ENCODE measurements around the gene INHBA. TPM values are rescaled to one million over a fixed set of nuclear protein-coding genes. Genes with fewer than 3 reads are reported as not detected.

The INHBA gene
- total and polyA plus RNA-seq, 2 experiments from 2014 or later: 0.94 to 1.3 TPM

GRCh38 chr7:41641011-41641664 lies 61.8 kb downstream of the INHBA start:
- Histone ChIP-seq H3K4me3 (no peak overlapping the region), H3F3A (replicated peaks; ENCODE audit: low read depth) (no peaks in the 10 kb centered on the region), H3K4me1 (ENCODE audit: insufficient read depth) (peaks cover 5% of the 10 kb centered on the region), H3K27ac (ENCODE audit: low read depth) (no peak overlapping the region), H3K36me3 (ENCODE audit: insufficient read depth) (no peaks in the 10 kb centered on the region), H3K4me2 (no peak overlapping the region), H4K20me1 (replicated peaks; ENCODE audit: insufficient read depth) (no peaks in the 10 kb centered on the region), H3K9me2 (ENCODE audit: insufficient read depth) (peaks cover 4% of the 10 kb centered on the region), H3K27me3 (ENCODE audit: insufficient read depth) (no peaks in the 10 kb centered on the region), H2AFZ (no peak overlapping the region), H3K79me2 (replicated peaks; ENCODE audit: insufficient read depth) (no peaks in the 10 kb centered on the region)
- no peak overlapping the region for H3K4me3 Mint-ChIP-seq
- TF ChIP-seq POLR2AphosphoS5 (IDR thresholded peaks at IDR 0.05; ENCODE audit: low read depth) (no peak), EZH2 (IDR thresholded peaks at IDR 0.05; ENCODE audit: low read depth, unreplicated experiment) (no peak), JUNB (IDR thresholded peaks at IDR 0.05; ENCODE audit: unreplicated experiment) (no peak), EZH2phosphoT487 (IDR thresholded peaks at IDR 0.05; ENCODE audit: unreplicated experiment) (no peak), STAT1 (IDR thresholded peaks at IDR 0.05; ENCODE audit: unreplicated experiment) (no peak), ZNF331 (CRISPR knock-in tag; IDR thresholded peaks at IDR 0.05; ENCODE audit: low read depth) (no peak), NANOG (IDR thresholded peaks at IDR 0.05; ENCODE audit: borderline replicate concordance) (no peak), CTCF (conservative IDR thresholded peaks at IDR 0.05; ENCODE audit: low read depth in 2 of 2) (no peak), CREB1 (CRISPR knock-in tag; IDR thresholded peaks at IDR 0.05; ENCODE audit: low read depth) (no peak), ETS1 (IDR thresholded peaks at IDR 0.05) (no peak), ZNF462 (CRISPR knock-in tag; IDR thresholded peaks at IDR 0.05) (no peak), REST (IDR thresholded peaks at IDR 0.05; ENCODE audit: unreplicated experiment) (no peak), ZNF114 (CRISPR knock-in tag; IDR thresholded peaks at IDR 0.05) (no peak)
- ATAC-seq (no peak), DNase-seq (ENCODE audit: low spot score) (no peak)
- H3K36me3 Mint-ChIP-seq (ENCODE audit: low read depth): peaks cover 7% of the 10 kb centered on the region; the same call in 2 of the 3 replicates
- peaks cover 8% of the 10 kb centered on the region; the same call in 2 of the 3 replicates for H3K9me3 Mint-ChIP-seq
- H3K27me3 Mint-ChIP-seq (ENCODE audit: insufficient read depth, low read depth, poor library complexity): peaks cover 2% of the 10 kb centered on the region
- peaks cover 11% of the 10 kb centered on the region for H3K4me1 Mint-ChIP-seq
- no peak overlapping the region for H3K27ac Mint-ChIP-seq
